ENCODE data around the gene CADPS2. TPM values are rescaled to one million over a fixed set of nuclear protein-coding genes. Genes with fewer than 3 reads are reported as not detected.
"Not testable (repeated sequence)": the region's sequence is repeated elsewhere in the genome, so short reads cannot be mapped to it uniquely, and the experiment has no call there.

CADPS2 gene
- total RNA-seq, 1 experiment from 2014 or later, result 1.6 TPM

DNA sequence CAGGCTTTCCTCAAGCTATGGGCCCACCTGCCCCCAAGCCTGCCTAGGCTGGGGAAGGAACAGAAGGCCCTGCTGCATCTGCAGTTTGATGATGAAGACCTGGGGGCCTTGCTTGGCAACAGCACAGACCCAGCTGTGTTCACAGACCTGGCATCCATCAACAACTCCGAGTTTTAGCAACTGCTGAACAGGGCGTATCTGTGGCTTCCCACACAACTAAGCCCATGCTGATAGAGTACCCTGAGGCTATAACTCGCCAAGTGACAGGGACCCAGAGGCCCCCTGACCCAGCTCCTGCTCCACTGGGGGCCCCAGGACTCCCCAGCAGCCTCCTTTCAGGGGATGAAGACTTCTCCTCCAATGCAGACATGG lies 36.3 kb downstream of the CADPS2 start:
- no peak for DNase-seq (ENCODE audit: low spot score)

- DNase-seq (ENCODE audit: low spot score), result no peak
Measured at GRCh38 chr7:122849322-122849956, 36.8 kb downstream of the CADPS2 start.

GRCh38 chr7:122847871-122848473 lies 38.3 kb downstream of the CADPS2 start:
- DNase-seq (ENCODE audit: low spot score), result no peak

DNA sequence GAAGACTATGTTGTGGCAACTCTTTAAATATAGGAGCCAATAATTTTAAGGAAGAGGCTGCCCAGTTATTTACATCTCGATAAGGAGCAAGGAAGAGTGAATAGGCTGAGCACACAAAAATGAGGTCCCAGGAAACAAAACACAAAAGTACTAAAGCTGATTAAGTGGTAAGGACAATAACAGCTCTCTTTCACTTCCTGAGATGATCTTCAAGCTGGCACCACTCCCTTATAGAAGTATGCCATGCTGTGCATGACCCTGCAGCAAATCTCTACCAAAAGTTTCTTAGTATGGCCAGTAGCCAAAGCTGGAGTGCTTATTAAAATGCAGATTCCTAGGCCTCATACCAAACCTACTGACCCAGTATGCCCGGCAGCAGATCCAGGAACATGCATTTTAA lies 39.7 kb downstream of the CADPS2 start:
- no peak for DNase-seq (ENCODE audit: low spot score)

- no peak for DNase-seq (ENCODE audit: low spot score)
Measured at GRCh38 chr7:122845286-122845685, 41.0 kb downstream of the CADPS2 start.

- no peak for DNase-seq (ENCODE audit: low spot score)
Measured at GRCh38 chr7:122844191-122844988, 41.9 kb downstream of the CADPS2 start.

- DNase-seq (ENCODE audit: low spot score), result no peak
Measured at GRCh38 chr7:122842971-122843370, 43.3 kb downstream of the CADPS2 start.

- DNase-seq (ENCODE audit: low spot score), result not testable (repeated sequence)
Measured at GRCh38 chr7:122836286-122836685, 50.0 kb downstream of the CADPS2 start.

DNA sequence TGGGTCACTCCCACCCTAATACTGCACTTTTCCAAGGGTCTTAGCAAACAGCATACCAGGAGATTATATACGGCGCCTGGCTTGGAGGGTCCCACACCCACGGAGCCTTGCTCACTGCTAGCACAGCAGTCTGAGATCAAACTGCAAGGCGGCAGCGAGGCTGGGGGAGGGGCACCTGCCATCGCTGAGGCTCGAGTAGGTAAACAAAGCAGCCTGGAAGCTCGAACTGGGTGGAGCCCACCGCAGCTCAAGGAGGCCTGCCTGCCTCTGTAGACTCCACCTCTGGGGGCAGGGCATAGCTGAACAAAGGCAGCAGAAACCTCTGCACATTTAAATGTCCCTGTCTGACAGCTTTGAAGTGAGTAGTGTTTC lies 51.7 kb downstream of the CADPS2 start:
- not testable (repeated sequence) for DNase-seq (ENCODE audit: low spot score)

DNA sequence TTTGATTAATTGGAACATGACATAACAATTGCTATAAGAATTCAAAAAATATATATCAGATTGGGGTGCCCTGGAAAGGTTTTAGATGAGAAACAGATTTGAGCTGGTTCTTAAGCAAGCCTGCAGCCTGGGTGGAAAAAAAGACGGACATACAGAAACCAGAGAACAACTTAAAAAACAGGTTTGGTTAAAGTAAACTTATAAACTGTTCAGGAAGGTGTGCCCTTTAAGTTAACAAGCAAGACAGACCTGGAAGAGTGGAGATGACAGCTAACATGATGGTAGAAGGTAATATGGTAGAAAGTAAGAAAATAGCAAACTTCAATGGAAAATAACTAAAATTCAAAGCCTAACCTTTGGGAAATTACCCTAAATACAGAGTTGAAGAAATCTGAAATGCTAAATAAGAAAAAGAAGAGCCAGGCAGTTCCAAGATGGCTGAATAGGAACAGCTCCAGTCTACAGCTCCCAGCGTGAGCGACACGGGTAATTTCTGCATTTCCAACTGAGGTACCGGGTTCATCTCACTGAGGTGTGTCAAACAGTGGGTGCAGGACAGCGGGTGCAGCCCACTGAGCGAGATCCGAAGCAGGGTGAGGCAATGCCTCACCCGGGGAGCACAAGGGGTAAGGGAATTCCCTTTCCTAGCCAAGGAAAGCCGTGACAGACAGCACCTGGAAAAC lies 52.2 kb downstream of the CADPS2 start:
- no peak for DNase-seq (ENCODE audit: low spot score)

GRCh38 chr7:122831436-122831835 lies 54.8 kb downstream of the CADPS2 start:
- DNase-seq (ENCODE audit: low spot score), result no peak

DNA sequence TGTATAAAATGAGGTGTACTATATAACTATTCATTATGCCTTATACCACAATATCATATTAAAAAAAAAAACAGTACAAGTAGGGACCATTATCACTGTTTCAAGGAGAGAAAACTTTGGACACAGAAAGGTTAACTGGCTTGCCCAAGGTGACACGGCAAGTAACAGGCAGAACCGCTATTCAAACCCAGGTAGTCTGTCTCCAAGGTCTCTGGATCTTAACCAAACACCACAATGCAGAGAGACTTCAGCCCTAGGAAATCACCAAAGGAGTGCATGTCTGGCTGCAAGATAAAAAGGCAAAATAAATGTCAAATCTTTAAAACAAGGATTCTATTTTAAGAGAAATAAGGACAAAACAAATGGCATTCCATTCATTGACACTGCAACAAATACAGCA lies 56.3 kb downstream of the CADPS2 start:
- no peak for DNase-seq (ENCODE audit: low spot score)

GRCh38 chr7:122827763-122828162 lies 58.5 kb downstream of the CADPS2 start:
- no peak for DNase-seq (ENCODE audit: low spot score)

GRCh38 chr7:122813845-122814244 lies 72.4 kb downstream of the CADPS2 start:
- DNase-seq (ENCODE audit: low spot score), result no peak

DNA sequence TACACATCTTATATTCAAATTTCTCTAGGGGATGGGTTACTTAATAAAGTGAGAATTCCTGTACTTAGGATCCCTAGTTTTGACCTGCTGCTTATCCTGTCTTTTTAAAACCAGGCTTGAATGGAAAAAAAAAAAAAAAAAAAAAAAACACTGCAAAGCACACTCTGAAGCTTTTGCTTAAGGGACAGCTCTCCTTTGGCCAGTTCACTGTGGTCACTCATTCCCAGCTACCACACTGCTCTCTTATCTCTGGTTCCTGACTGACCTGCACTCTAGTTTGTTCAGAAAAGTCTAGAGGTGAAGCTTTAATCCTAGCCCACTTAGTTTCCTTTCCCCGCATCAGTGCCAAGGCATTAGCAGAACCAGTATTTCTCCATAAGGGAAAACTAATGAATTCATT lies 82.4 kb downstream of the CADPS2 start:
- DNase-seq (ENCODE audit: low spot score), result no peak

- peak; percentile 19 for DNase-seq (ENCODE audit: low spot score)
Measured at GRCh38 chr7:122803323-122803722, 82.9 kb downstream of the CADPS2 start.

DNA sequence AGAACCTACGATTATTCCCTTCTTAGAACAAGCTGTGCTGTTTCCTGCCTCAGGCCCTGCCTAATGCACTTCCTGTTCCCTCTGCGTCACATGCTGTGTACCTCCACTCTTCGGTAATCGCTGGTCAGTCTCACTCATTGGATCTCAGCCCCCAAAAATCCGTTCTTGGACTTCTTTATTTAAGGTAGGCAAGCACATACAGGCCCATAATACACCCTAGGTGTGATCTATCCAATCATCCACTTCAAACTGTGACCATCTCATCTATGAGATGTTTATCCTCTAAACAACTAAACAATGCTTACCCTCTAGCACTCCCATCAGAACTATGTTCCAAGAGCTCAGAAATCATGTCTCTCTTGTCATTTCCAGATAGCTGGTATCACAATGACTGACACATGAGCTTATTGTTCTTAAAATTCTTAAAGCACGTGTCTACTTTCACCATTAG lies 83.9 kb downstream of the CADPS2 start:
- no peak for DNase-seq (ENCODE audit: low spot score)

DNA sequence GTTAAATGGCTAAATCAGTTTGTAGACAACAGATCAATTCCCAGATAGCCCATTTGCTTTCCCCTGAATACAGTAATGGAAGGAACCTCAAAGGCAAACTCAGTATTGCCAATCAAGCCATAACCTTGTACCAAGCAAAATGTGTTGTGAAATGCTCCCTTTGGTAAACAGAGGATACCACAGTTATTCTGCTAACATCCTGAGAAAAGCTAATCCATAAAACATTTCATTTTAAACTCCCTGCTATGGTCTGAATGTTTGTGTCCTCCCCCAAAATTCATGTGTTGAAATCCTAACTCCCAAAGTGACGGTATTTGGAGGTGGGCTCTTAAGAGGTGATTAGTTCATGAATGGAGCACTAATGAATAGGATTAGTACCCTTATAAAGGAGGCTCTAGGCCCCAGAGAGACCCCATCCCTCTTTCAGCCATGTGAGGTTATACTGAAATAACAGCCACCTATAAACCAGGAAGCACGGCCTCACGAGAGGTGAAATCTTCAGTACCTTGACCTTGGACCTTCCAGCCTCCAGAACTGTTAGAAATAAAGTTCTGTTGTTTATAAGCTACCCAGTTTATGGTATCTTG lies 94.2 kb downstream of the CADPS2 start:
- no peak for DNase-seq (ENCODE audit: low spot score)

DNA sequence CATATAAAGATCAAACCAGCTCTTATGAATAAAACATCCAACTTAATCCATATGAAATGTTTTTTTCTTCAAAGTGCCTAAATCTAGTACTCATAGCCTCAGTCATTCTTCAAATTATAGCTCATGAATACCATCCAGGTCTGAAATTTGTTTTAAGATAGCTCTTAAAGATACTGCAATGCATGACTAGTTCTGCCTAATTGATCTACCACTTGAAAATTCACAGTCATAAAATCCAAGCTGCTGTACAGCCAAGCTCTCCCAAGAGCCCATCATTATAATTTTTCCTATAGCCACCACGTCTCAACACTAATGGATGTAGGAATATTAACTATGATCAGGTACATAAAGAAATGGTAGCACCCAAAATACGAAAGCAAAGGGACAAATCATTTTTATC lies 95.7 kb downstream of the CADPS2 start:
- DNase-seq (ENCODE audit: low spot score), result no peak

- DNase-seq (ENCODE audit: low spot score), result no peak
Measured at GRCh38 chr7:122790132-122790531, 96.1 kb downstream of the CADPS2 start.

DNA sequence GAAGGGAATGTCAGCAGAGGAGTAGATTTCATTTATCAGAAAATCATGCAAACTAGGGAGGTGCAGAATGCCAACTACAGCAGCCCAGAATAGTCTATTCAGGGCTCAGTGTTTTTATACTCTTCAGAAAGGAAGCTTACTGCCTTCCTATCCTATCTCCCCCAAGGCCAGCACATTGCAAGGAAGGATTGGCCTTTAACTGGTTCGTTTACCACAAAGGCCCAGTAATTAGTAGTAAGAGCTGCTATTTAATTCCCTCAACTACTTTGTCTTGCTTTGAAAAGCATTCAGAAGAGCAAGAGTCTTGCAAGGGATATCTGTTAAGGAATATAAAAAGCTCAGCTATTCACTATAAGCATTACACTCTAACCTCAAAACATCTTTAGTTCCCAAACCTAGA lies 97.1 kb downstream of the CADPS2 start:
- no peak for DNase-seq (ENCODE audit: low spot score)
